HEK293T (cell line): ENCODE results near the gene COL1A1.

Experiments used
- ARNT ChIP-seq: fragments of 450-650 bp; IDR thresholded peaks from 2 replicates; pipeline ENCODE4 v1.6.1; 2017; ENCODE audit warnings: mild to moderate bottlenecking
- ELF4 ChIP-seq: fragments of 450-650 bp; IDR thresholded peaks from 2 replicates; pipeline ENCODE4 v1.6.1; 2017; ENCODE audit warnings: antibody characterized with exemption
- FOXA1 ChIP-seq: fragments of 450-650 bp; IDR thresholded peaks from 2 replicates; pipeline ENCODE4 v1.6.1; 2016; ENCODE audit warnings: mild to moderate bottlenecking
- LEF1 ChIP-seq: fragments of 450-650 bp; IDR thresholded peaks from 2 replicates; pipeline ENCODE4 v1.6.1; 2017; ENCODE audit warnings: mild to moderate bottlenecking, borderline replicate concordance
- SP1 ChIP-seq: fragments of 450-650 bp; IDR thresholded peaks from 2 replicates; pipeline ENCODE4 v1.6.1; 2017
- SUZ12 ChIP-seq: fragments of 450-650 bp; IDR thresholded peaks from 2 replicates; pipeline ENCODE4 v1.6.1; 2016; ENCODE audit warnings: mild to moderate bottlenecking
- ZNF384 ChIP-seq: fragments of 450-650 bp; IDR thresholded peaks from 2 replicates; pipeline ENCODE4 v1.6.1; 2016

- TF ChIP-seq ELF4 (no peak), SP1 (no peak), SUZ12 (no peak), ARNT (no peak), FOXA1 (no peak), ZNF384 (no peak), LEF1 (no peak)
Observed at GRCh38 chr17:50201276-50201854, at the start of gene COL1A1.
